GM12892 (cell line): ENCODE measurements around the gene GOLT1A.

Source experiments
- POLR2A ChIP-seq: IDR thresholded peaks from 2 replicates; pipeline ENCODE4 v1.6.1; 2011; ENCODE audit warnings: low read depth, low read length, control low read depth
- POLR2AphosphoS5 ChIP-seq: IDR thresholded peaks from 2 replicates; pipeline ENCODE4 v1.6.1; 2011; ENCODE audit warnings: low read depth, low read length, control low read depth

DNA sequence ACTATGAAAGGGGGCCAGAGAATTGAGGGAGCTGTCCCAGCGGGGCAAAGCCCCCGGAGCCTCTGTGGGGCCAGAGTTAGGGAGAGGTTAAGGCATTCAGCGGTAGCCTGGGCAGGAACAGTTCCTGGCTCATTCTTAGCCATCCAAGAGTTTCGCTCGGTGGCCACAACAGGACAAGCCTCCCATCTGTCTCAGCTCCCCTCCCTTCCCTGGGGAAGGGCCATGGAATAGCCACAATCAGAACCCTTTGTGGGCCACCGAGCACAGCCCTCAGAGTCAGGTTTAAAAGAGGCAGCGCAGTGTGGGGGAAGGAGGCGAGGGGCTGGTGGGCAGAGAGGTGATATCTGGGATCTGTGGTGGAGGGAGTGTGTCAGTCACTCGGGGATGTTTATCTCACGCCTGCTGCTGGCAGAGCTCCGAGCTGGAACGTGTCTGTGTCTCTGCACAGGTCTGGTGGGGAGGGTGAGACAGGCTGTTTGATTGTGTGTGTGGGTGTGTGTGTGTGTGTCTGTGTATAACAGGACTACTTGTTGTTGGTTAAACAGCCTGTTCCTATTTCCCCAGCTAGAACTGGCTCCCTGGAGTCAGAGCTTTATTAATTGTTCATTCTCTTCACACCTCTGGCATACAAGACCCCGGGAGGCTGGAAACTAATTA, 49.6 kb upstream of the GOLT1A start:
- no peak for TF ChIP-seq POLR2AphosphoS5
- TF ChIP-seq POLR2A: no peak
